Measurements from ENCODE around the gene CAPRIN2. TPM values are rescaled to one million over a fixed set of nuclear protein-coding genes. Genes with fewer than 3 reads are reported as not detected.

Gene CAPRIN2
- total RNA-seq, 4 donors from 2014 or later: 20.8 to 71.7 (median 46.2) TPM

DNA sequence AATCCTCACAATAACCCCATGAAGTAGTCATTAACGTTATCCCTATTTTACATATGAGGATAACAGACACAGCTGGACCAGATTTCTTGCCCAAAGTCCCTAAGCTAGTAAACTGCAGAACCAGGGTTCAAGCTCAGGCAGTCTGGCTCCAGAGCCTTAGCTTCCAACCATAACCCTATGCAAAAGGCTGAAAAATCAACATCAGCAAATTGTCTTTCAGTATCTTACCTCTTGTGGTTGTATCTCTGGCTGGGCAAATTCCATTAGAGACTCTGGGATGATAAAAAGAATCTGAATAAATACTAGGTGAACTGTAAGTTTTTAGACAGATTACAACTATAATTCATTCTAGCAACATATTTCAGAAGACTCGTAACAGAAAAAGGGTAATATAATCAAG is 24.7 kb downstream of the CAPRIN2 start:
- Histone ChIP-seq H3K27ac (peak overlapping the region in 1 of 4 donors; percentile 3), H3K4me3 (no peak overlapping the region), H3K9me3 (no peaks in the 10 kb centered on the region), H3K4me1 (peaks cover 0 to 20% (median 7%) of the 10 kb centered on the region in 4 donors), H3K36me3 (peaks cover 0 to 18% (median 7%) of the 10 kb centered on the region in 3 donors), H3K27me3 (no peaks in the 10 kb centered on the region)
- TF ChIP-seq EP300 (IDR thresholded peaks at IDR 0.05) (no peak), POLR2A (IDR thresholded peaks at IDR 0.05) (no peak)
- TF ChIP-seq, protein P1, sequence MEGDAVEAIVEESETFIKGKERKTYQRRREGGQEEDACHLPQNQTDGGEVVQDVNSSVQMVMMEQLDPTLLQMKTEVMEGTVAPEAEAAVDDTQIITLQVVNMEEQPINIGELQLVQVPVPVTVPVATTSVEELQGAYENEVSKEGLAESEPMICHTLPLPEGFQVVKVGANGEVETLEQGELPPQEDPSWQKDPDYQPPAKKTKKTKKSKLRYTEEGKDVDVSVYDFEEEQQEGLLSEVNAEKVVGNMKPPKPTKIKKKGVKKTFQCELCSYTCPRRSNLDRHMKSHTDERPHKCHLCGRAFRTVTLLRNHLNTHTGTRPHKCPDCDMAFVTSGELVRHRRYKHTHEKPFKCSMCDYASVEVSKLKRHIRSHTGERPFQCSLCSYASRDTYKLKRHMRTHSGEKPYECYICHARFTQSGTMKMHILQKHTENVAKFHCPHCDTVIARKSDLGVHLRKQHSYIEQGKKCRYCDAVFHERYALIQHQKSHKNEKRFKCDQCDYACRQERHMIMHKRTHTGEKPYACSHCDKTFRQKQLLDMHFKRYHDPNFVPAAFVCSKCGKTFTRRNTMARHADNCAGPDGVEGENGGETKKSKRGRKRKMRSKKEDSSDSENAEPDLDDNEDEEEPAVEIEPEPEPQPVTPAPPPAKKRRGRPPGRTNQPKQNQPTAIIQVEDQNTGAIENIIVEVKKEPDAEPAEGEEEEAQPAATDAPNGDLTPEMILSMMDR (IDR thresholded peaks at IDR 0.05): no peak
- 81 to 86% methylated on average over 2 of the region's 2 CpGs for WGBS, 2 donors
- DNase-seq (ENCODE audit: low spot score in 2 of 2): no peak

GRCh38 chr12:30729547-30729946 is 25.2 kb downstream of the CAPRIN2 start:
- H3K4me3 ChIP-seq: no peak overlapping the region
- no peak for DNase-seq (ENCODE audit: low spot score in 2 of 2)
- 77 to 78% methylated on average over 4 of the region's 4 CpGs for WGBS, 2 donors
- H3K36me3 ChIP-seq: peaks cover 0 to 18% (median 7%) of the 10 kb centered on the region in 3 donors
- peak overlapping the region in 1 of 4 donors; percentile 3 for H3K27ac ChIP-seq
- no peaks in the 10 kb centered on the region for H3K9me3 ChIP-seq
- TF ChIP-seq, protein P1 (IDR thresholded peaks at IDR 0.05): no peak
- TF ChIP-seq POLR2A (IDR thresholded peaks at IDR 0.05): no peak
- no peak for TF ChIP-seq EP300 (IDR thresholded peaks at IDR 0.05)
- H3K27me3 ChIP-seq: no peaks in the 10 kb centered on the region
- peaks cover 0 to 20% (median 7%) of the 10 kb centered on the region in 4 donors for H3K4me1 ChIP-seq

DNA sequence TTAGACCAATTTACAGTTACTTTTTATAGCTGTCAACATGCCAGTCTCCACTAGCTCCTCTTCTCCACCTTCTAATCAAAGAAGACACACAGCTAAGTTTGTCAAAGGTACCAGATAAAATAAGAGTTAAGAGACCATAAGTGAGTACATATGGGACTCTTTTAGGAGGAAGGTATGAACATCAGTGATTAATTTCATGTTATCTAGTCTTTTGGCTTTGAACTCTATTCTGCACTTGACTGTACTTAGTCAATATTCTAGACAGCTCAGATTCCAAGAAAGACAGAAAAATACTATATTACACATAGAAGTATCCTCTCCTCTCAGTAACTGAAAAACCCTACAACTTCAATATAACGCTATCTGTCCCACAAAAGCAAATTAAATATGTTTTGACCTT is 28.1 kb downstream of the CAPRIN2 start:
- no peak for TF ChIP-seq POLR2A (IDR thresholded peaks at IDR 0.05)
- no peak for TF ChIP-seq EP300 (IDR thresholded peaks at IDR 0.05)
- TF ChIP-seq, protein P1 (IDR thresholded peaks at IDR 0.05): no peak
- H3K4me1 ChIP-seq: peaks cover 0 to 13% (median 5%) of the 10 kb centered on the region in 4 donors
- H3K4me3 ChIP-seq: no peak overlapping the region
- H3K9me3 ChIP-seq: no peaks in the 10 kb centered on the region
- no peaks in the 10 kb centered on the region for H3K27me3 ChIP-seq
- H3K36me3 ChIP-seq: peaks cover 0 to 41% (median 7%) of the 10 kb centered on the region in 3 donors
- DNase-seq (ENCODE audit: low spot score in 2 of 2): no peak
- no peak overlapping the region for H3K27ac ChIP-seq
- WGBS, 2 donors: 90 to 100% methylated on average over 1 of the region's 1 CpG

DNA sequence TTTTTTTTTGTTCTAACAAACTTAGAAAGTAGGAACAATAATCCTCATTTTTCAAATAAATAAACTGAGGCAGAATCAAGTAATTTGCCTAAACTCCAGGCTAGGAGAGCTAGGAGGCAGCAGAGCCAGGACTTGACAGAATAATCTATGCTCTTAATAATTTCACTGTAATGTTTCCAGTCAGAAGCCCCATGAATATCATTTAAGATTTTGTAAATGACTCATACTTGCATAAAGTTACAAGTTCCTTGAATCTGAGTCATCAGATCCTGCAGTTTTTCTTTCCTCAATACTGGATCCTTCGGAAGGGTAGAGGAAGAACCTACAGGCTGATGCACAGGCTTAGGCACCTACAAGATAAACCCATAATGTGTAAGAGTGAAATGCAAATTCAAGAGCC is 29.0 kb downstream of the CAPRIN2 start:
- no peaks in the 10 kb centered on the region for H3K27me3 ChIP-seq
- no peak overlapping the region for H3K4me3 ChIP-seq
- TF ChIP-seq POLR2A (IDR thresholded peaks at IDR 0.05) (no peak), EP300 (IDR thresholded peaks at IDR 0.05) (no peak)
- TF ChIP-seq, protein P1 (IDR thresholded peaks at IDR 0.05): no peak
- H3K27ac ChIP-seq: no peak overlapping the region
- DNase-seq (ENCODE audit: low spot score in 2 of 2): no peak
- H3K9me3 ChIP-seq: no peaks in the 10 kb centered on the region
- peaks cover 0 to 50% (median 7%) of the 10 kb centered on the region in 3 donors for H3K36me3 ChIP-seq
- peaks cover 0 to 12% (median under 1%) of the 10 kb centered on the region in 4 donors for H3K4me1 ChIP-seq
- 47 to 51% methylated on average over 1 of the region's 1 CpG for WGBS, 2 donors

- no peak for DNase-seq (ENCODE audit: low spot score in 2 of 2)
- H3K36me3 ChIP-seq: peaks cover 0 to 76% (median 0%) of the 10 kb centered on the region in 3 donors
- H3K27ac ChIP-seq: no peak overlapping the region
- H3K9me3 ChIP-seq: no peaks in the 10 kb centered on the region
- H3K4me1 ChIP-seq: peaks cover 0 to 4% (median 0%) of the 10 kb centered on the region in 4 donors
- TF ChIP-seq EP300 (IDR thresholded peaks at IDR 0.05) (no peak), POLR2A (IDR thresholded peaks at IDR 0.05) (no peak)
- TF ChIP-seq, protein P1 (IDR thresholded peaks at IDR 0.05): no peak
- 31 to 36% methylated on average over 1 of the region's 1 CpG for WGBS, 2 donors
- no peaks in the 10 kb centered on the region for H3K27me3 ChIP-seq
- H3K4me3 ChIP-seq: no peak overlapping the region
Measured at GRCh38 chr12:30719060-30719459, 35.7 kb downstream of the CAPRIN2 start.

Data from tibial nerve (tissue), 4 donors.